ENCODE results near the gene B3GNT8. TPM values are rescaled to one million over a fixed set of nuclear protein-coding genes. Genes with fewer than 3 reads are reported as not detected.

The B3GNT8 gene
- total and polyA plus RNA-seq, 9 of the 15 experiments (the other 6 are each of a cell fraction or from before 2014, with no cell fraction given) = 0.11 to 2.9 (median 0.65) TPM; not detected in 2

DNA sequence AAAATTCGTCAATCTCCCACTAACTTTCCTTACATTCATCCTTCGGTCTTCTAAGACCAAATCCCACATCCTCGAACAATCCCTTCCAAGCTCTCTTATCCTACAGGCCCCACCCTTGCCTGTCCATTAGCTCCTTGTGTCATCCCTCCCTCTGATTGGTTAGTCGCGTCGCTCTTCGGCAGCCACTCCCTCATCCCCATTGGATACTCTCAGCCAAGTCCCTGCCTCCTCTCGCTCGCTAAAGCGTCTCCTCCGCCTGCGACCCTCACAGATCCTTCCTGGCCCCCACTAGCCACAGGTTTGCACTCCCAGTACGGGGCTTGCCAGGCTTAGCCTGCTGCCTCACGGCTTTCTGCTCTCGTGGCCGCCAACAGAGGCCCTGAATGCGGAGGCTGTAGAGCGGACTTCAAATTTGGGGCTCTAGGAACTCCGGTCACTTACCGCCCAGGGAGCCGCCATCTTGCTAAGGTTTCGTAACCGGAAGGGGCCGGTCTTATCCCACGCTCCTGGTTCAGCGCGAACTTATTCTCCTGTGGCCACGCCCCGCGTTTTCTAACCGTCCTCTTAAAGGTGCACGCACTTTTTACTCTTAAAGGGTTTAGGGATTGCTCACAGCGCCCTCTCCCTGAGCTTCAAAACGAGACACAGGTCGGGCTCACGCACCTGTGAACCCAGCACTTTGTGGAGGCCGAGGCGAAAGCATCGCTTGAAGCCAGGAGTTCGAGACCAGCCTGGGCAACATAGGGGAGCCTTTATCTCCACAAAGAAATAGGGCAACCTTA is 12.5 kb upstream of the B3GNT8 start, which contains the start of gene DMAC2 (continued):
- TF ChIP-seq MCM2 (IDR thresholded peaks at IDR 0.05; ENCODE audit: low read depth) (no peak), KLF6 (CRISPR knock-in tag; IDR thresholded peaks at IDR 0.05; ENCODE audit: borderline replicate concordance) (no peak), EGR1 (conservative IDR thresholded peaks at IDR 0.05) (peak; percentile 64), TFAM (CRISPR knock-in tag; conservative IDR thresholded peaks at IDR 0.05) (no peak), ZC3H8 (IDR thresholded peaks at IDR 0.05) (no peak), NCOA1 (IDR thresholded peaks at IDR 0.05; ENCODE audit: low read depth) (no peak)
- TF ChIP-seq, protein P1, sequence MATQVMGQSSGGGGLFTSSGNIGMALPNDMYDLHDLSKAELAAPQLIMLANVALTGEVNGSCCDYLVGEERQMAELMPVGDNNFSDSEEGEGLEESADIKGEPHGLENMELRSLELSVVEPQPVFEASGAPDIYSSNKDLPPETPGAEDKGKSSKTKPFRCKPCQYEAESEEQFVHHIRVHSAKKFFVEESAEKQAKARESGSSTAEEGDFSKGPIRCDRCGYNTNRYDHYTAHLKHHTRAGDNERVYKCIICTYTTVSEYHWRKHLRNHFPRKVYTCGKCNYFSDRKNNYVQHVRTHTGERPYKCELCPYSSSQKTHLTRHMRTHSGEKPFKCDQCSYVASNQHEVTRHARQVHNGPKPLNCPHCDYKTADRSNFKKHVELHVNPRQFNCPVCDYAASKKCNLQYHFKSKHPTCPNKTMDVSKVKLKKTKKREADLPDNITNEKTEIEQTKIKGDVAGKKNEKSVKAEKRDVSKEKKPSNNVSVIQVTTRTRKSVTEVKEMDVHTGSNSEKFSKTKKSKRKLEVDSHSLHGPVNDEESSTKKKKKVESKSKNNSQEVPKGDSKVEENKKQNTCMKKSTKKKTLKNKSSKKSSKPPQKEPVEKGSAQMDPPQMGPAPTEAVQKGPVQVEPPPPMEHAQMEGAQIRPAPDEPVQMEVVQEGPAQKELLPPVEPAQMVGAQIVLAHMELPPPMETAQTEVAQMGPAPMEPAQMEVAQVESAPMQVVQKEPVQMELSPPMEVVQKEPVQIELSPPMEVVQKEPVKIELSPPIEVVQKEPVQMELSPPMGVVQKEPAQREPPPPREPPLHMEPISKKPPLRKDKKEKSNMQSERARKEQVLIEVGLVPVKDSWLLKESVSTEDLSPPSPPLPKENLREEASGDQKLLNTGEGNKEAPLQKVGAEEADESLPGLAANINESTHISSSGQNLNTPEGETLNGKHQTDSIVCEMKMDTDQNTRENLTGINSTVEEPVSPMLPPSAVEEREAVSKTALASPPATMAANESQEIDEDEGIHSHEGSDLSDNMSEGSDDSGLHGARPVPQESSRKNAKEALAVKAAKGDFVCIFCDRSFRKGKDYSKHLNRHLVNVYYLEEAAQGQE (IDR thresholded peaks at IDR 0.05; ENCODE audit: borderline replicate concordance) = peak; percentile 64; the same call in 1 of the 2 replicates
- TF ChIP-seq, protein P1 (CRISPR knock-in tag; IDR thresholded peaks at IDR 0.05; ENCODE audit: low read depth) = no peak
- TF ChIP-seq, protein P2, sequence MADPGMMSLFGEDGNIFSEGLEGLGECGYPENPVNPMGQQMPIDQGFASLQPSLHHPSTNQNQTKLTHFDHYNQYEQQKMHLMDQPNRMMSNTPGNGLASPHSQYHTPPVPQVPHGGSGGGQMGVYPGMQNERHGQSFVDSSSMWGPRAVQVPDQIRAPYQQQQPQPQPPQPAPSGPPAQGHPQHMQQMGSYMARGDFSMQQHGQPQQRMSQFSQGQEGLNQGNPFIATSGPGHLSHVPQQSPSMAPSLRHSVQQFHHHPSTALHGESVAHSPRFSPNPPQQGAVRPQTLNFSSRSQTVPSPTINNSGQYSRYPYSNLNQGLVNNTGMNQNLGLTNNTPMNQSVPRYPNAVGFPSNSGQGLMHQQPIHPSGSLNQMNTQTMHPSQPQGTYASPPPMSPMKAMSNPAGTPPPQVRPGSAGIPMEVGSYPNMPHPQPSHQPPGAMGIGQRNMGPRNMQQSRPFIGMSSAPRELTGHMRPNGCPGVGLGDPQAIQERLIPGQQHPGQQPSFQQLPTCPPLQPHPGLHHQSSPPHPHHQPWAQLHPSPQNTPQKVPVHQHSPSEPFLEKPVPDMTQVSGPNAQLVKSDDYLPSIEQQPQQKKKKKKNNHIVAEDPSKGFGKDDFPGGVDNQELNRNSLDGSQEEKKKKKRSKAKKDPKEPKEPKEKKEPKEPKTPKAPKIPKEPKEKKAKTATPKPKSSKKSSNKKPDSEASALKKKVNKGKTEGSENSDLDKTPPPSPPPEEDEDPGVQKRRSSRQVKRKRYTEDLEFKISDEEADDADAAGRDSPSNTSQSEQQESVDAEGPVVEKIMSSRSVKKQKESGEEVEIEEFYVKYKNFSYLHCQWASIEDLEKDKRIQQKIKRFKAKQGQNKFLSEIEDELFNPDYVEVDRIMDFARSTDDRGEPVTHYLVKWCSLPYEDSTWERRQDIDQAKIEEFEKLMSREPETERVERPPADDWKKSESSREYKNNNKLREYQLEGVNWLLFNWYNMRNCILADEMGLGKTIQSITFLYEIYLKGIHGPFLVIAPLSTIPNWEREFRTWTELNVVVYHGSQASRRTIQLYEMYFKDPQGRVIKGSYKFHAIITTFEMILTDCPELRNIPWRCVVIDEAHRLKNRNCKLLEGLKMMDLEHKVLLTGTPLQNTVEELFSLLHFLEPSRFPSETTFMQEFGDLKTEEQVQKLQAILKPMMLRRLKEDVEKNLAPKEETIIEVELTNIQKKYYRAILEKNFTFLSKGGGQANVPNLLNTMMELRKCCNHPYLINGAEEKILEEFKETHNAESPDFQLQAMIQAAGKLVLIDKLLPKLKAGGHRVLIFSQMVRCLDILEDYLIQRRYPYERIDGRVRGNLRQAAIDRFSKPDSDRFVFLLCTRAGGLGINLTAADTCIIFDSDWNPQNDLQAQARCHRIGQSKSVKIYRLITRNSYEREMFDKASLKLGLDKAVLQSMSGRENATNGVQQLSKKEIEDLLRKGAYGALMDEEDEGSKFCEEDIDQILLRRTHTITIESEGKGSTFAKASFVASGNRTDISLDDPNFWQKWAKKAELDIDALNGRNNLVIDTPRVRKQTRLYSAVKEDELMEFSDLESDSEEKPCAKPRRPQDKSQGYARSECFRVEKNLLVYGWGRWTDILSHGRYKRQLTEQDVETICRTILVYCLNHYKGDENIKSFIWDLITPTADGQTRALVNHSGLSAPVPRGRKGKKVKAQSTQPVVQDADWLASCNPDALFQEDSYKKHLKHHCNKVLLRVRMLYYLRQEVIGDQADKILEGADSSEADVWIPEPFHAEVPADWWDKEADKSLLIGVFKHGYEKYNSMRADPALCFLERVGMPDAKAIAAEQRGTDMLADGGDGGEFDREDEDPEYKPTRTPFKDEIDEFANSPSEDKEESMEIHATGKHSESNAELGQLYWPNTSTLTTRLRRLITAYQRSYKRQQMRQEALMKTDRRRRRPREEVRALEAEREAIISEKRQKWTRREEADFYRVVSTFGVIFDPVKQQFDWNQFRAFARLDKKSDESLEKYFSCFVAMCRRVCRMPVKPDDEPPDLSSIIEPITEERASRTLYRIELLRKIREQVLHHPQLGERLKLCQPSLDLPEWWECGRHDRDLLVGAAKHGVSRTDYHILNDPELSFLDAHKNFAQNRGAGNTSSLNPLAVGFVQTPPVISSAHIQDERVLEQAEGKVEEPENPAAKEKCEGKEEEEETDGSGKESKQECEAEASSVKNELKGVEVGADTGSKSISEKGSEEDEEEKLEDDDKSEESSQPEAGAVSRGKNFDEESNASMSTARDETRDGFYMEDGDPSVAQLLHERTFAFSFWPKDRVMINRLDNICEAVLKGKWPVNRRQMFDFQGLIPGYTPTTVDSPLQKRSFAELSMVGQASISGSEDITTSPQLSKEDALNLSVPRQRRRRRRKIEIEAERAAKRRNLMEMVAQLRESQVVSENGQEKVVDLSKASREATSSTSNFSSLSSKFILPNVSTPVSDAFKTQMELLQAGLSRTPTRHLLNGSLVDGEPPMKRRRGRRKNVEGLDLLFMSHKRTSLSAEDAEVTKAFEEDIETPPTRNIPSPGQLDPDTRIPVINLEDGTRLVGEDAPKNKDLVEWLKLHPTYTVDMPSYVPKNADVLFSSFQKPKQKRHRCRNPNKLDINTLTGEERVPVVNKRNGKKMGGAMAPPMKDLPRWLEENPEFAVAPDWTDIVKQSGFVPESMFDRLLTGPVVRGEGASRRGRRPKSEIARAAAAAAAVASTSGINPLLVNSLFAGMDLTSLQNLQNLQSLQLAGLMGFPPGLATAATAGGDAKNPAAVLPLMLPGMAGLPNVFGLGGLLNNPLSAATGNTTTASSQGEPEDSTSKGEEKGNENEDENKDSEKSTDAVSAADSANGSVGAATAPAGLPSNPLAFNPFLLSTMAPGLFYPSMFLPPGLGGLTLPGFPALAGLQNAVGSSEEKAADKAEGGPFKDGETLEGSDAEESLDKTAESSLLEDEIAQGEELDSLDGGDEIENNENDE (IDR thresholded peaks at IDR 0.05; ENCODE audit: low read depth, low read length) = no peak

Data from K562 (cell line).